PC-9 (cell line): ENCODE results near the gene CYFIP2. TPM values are rescaled to one million over a fixed set of nuclear protein-coding genes. Genes with fewer than 3 reads are reported as not detected.

Experiments
- BruUV-seq: library from RNA; stranded (reverse); fragments of 400-500 nt; replicated peaks from 2 replicates; lab custom pipeline; 2021; lab: Mats Ljungman, UMichigan
- CTCF ChIA-PET: fragments of 300-600 bp; sonication (Branson Sonifier 250); formaldehyde crosslinking; loops from one replicate; lab custom pipeline; 2022; ENCODE audit warnings: antibody characterized with exemption; lab: Charles Lee
- POLR2A ChIA-PET: fragments of 300-600 bp; sonication (Branson Sonifier 250); formaldehyde crosslinking; loops from one replicate; lab custom pipeline; 2022; ENCODE audit warnings: antibody characterized with exemption; ENCODE audit not compliant: unreplicated experiment; lab: Charles Lee
- DNase-seq, 2 experiments: peaks; one replicate each; pipeline versions ENCODE4 v3.0.0 to v3.0.0-alpha.2; 2015 to 2022; ENCODE audit warnings: mixed read lengths in 1 of 2
- H2AFZ ChIP-seq: fragments of 200-600 bp; sonication (generic); 2 replicates; pipeline ENCODE4 v1.8.1; 2017; ENCODE audit warnings: antibody characterized with exemption
- H3F3A ChIP-seq: fragments of 200-600 bp; sonication (generic); 2 replicates; pipeline ENCODE4 v1.8.1; 2017; ENCODE audit warnings: antibody characterized with exemption, mild to moderate bottlenecking, low read depth; ENCODE audit not compliant: insufficient read depth
- H3K27ac ChIP-seq: fragments of 200-600 bp; sonication (generic); 2 replicates; pipeline ENCODE4 v1.6.1; 2016; ENCODE audit warnings: mixed run types
- H3K27me3 ChIP-seq: fragments of 200-600 bp; sonication (generic); 2 replicates; pipeline ENCODE4 v1.6.1; 2016; ENCODE audit warnings: low read depth, mixed run types; ENCODE audit not compliant: insufficient read depth
- H3K36me3 ChIP-seq: fragments of 200-600 bp; sonication (generic); 2 replicates; pipeline ENCODE4 v1.6.1; 2016; ENCODE audit warnings: low read depth, mixed run types
- H3K4me1 ChIP-seq: fragments of 200-600 bp; sonication (generic); replicated peaks from 2 replicates; pipeline ENCODE4 v1.6.1; 2016; ENCODE audit warnings: mixed run types; ENCODE audit not compliant: insufficient read depth
- H3K4me2 ChIP-seq: fragments of 200-600 bp; sonication (generic); 2 replicates; pipeline ENCODE4 v1.6.1; 2017; ENCODE audit warnings: mixed run types
- H3K4me3 ChIP-seq: fragments of 200-600 bp; sonication (generic); 2 replicates; pipeline ENCODE4 v1.6.1; 2016; ENCODE audit warnings: mixed run types
- H3K79me2 ChIP-seq: fragments of 200-600 bp; sonication (generic); 2 replicates; pipeline ENCODE4 v1.6.1; 2017; ENCODE audit warnings: low read depth, mixed run types
- H3K9me2 ChIP-seq: fragments of 200-600 bp; sonication (generic); 2 replicates; pipeline ENCODE4 v1.8.1; 2017; ENCODE audit warnings: mild to moderate bottlenecking; ENCODE audit not compliant: insufficient read depth
- H3K9me3 ChIP-seq: fragments of 200-600 bp; sonication (generic); 2 replicates; pipeline ENCODE4 v1.8.1; 2016; ENCODE audit warnings: low read depth; ENCODE audit not compliant: insufficient read depth
- H4K20me1 ChIP-seq: fragments of 200-600 bp; sonication (generic); 2 replicates; pipeline ENCODE4 v1.8.1; 2017; ENCODE audit not compliant: insufficient read depth
- CTCF ChIP-seq: fragments of 200-600 bp; sonication (generic); conservative IDR thresholded peaks from 2 replicates; pipeline ENCODE4 v1.6.1; 2017; ENCODE audit warnings: mixed run types, antibody characterized with exemption, mild to moderate bottlenecking, moderate library complexity
- EZH2 ChIP-seq: fragments of 200-600 bp; sonication (generic); IDR thresholded peaks from 2 replicates; pipeline ENCODE4 v1.8.0; 2017; ENCODE audit warnings: antibody characterized with exemption, low read depth
- intact Hi-C: fragments of 100-400 bp; cut with micrococcal nuclease; formaldehyde crosslinking; loops from one replicate; pipeline ENCODE4 v1.10.0; 2022; ENCODE audit not compliant: unreplicated experiment
- total RNA-seq: library from RNA; stranded (reverse); gene quantifications from 2 replicates; pipeline ENCODE4 v1.2.3, GENCODE V29; 2021

CYFIP2 gene
- total RNA-seq, 1 experiment from 2014 or later = not detected

GRCh38 chr5:157271740-157272271 is 5.9 kb downstream of the CYFIP2 start:
- ChIA-PET POLR2A (no interaction called here), CTCF (no interaction called here)
- intact Hi-C loops = no loop called here
- Histone ChIP-seq H3K9me3 (no peaks in the 10 kb centered on the region; the same call in 1 of the 2 replicates), H4K20me1 (no peaks in the 10 kb centered on the region), H2AFZ (no peak overlapping the region; the same call in 1 of the 2 replicates), H3K4me2 (no peak overlapping the region), H3K9me2 (no peaks in the 10 kb centered on the region), H3K27me3 (peaks cover 23% of the 10 kb centered on the region; the same call in 1 of the 2 replicates), H3F3A (no peaks in the 10 kb centered on the region), H3K4me1 (no peaks in the 10 kb centered on the region), H3K36me3 (no peaks in the 10 kb centered on the region), H3K27ac (no peak overlapping the region), H3K4me3 (no peak overlapping the region), H3K79me2 (no peaks in the 10 kb centered on the region)
- no TSS peak for BruUV-seq
- TF ChIP-seq CTCF (no peak), EZH2 (no peak)
- DNase-seq = no peak

- no peak for DNase-seq
- Histone ChIP-seq H3K4me3 (no peak overlapping the region), H3K79me2 (no peaks in the 10 kb centered on the region), H3K4me2 (no peak overlapping the region), H3K27ac (no peak overlapping the region), H2AFZ (no peak overlapping the region), H3F3A (no peaks in the 10 kb centered on the region), H3K9me3 (no peaks in the 10 kb centered on the region; the same call in 1 of the 2 replicates), H3K27me3 (peaks cover 12% of the 10 kb centered on the region; the same call in 1 of the 2 replicates), H4K20me1 (no peaks in the 10 kb centered on the region), H3K9me2 (no peaks in the 10 kb centered on the region), H3K36me3 (no peaks in the 10 kb centered on the region), H3K4me1 (no peaks in the 10 kb centered on the region)
- CTCF ChIA-PET = interaction anchor here (0.6 kb wide), 1 partner anchor 191 kb away, joined by 4 read pairs; no protein-coding TSS in a partner anchor
- no TSS peak for BruUV-seq
- TF ChIP-seq EZH2 = no peak
- no peak for TF ChIP-seq CTCF
- intact Hi-C loops = no loop called here
- POLR2A ChIA-PET = no interaction called here
These were observed 7.2 kb downstream of the CYFIP2 start for GRCh38 chr5:157273131-157273556.

GRCh38 chr5:157275403-157275802 is 9.5 kb downstream of the CYFIP2 start:
- H3K4me1 ChIP-seq = no peaks in the 10 kb centered on the region
- H3K36me3 ChIP-seq = no peaks in the 10 kb centered on the region
- H3K9me2 ChIP-seq = no peaks in the 10 kb centered on the region
- CTCF ChIA-PET = no interaction called here
- H3K4me3 ChIP-seq = no peak overlapping the region
- no peak overlapping the region for H3K4me2 ChIP-seq
- no peaks in the 10 kb centered on the region for H4K20me1 ChIP-seq
- no peak for DNase-seq
- POLR2A ChIA-PET = no interaction called here
- no peak overlapping the region for H2AFZ ChIP-seq
- no peak overlapping the region for H3K27ac ChIP-seq
- H3K27me3 ChIP-seq = no peaks in the 10 kb centered on the region
- H3F3A ChIP-seq = no peaks in the 10 kb centered on the region
- intact Hi-C loops = no loop called here
- H3K9me3 ChIP-seq = no peaks in the 10 kb centered on the region; the same call in 1 of the 2 replicates
- no peak for TF ChIP-seq CTCF
- no peak for TF ChIP-seq EZH2
- no peaks in the 10 kb centered on the region for H3K79me2 ChIP-seq
- no TSS peak for BruUV-seq
